Activated CD8-positive, alpha-beta memory T cell treated with anti-CD3 and anti-CD28 coated beads, Interleukin-2, amount 10 ng/mL, durations not matched to agents 7 days and 5 days (primary cell): ENCODE results near the gene DYSF. TPM values are rescaled to one million over a fixed set of nuclear protein-coding genes. Genes with fewer than 3 reads are reported as not detected.
A peak's percentile ranks its signal among the peaks of the same experiment; 100 is the strongest.

Source experiments
- ATAC-seq: fragments of 150-1000 bp; cut with Tn5 transposase; one replicate; pipeline ENCODE4 v1.10.0; 2021; ENCODE audit warnings: moderate library complexity
- CTCF ChIA-PET: fragments of 350-600 bp; sonication (Branson Sonifier 250); formaldehyde crosslinking; loops from one replicate; lab custom pipeline; 2021; ENCODE audit warnings: antibody characterized with exemption; lab: Charles Lee
- DNase-seq: peaks from one replicate; pipeline ENCODE4 v3.0.0-alpha.2; 2020
- H3K27ac Mint-ChIP-seq: one replicate; pipeline ENCODE4 v1.8.0; 2021; ENCODE audit warnings: mild to moderate bottlenecking, mixed read lengths
- H3K27me3 Mint-ChIP-seq: one replicate; pipeline ENCODE4 v1.8.0; 2021; ENCODE audit warnings: mixed read lengths
- H3K36me3 Mint-ChIP-seq: one replicate; pipeline ENCODE4 v1.8.0; 2021; ENCODE audit warnings: mild to moderate bottlenecking, mixed read lengths
- H3K4me1 Mint-ChIP-seq: one replicate; pipeline ENCODE4 v1.8.0; 2021; ENCODE audit warnings: mixed read lengths
- H3K4me3 Mint-ChIP-seq: one replicate; pipeline ENCODE4 v1.8.0; 2021; ENCODE audit warnings: mild to moderate bottlenecking, moderate library complexity, mixed read lengths
- H3K9me3 Mint-ChIP-seq: one replicate; pipeline ENCODE4 v1.8.0; 2022; ENCODE audit warnings: low read depth, mixed read lengths
- total RNA-seq, 2 experiments: library from RNA; stranded (reverse); gene quantifications; one replicate each; pipeline ENCODE4 v1.2.3, GENCODE V29; 2021

The DYSF gene
- total RNA-seq, 2 experiments from 2014 or later: 7.3 to 8.9 TPM

- Mint-ChIP-seq H3K9me3 (no peaks in the 10 kb centered on the region), H3K36me3 (no peaks in the 10 kb centered on the region), H3K27ac (no peak overlapping the region), H3K4me3 (no peak overlapping the region), H3K4me1 (no peaks in the 10 kb centered on the region), H3K27me3 (no peaks in the 10 kb centered on the region)
- CTCF ChIA-PET: interaction anchor here (1.2 kb wide), 1 partner anchor 216 kb away, joined by 4 read pairs; no protein-coding TSS in a partner anchor
- DNase-seq (no peak), ATAC-seq (no peak)
These were observed 63.0 kb downstream of the DYSF start for GRCh38 chr2:71516253-71516888.

GRCh38 chr2:71517851-71518250 is 64.5 kb downstream of the DYSF start:
- H3K9me3 Mint-ChIP-seq: no peaks in the 10 kb centered on the region
- DNase-seq (no peak), ATAC-seq (no peak)
- no peaks in the 10 kb centered on the region for H3K36me3 Mint-ChIP-seq
- CTCF ChIA-PET: interaction anchor here (1.0 kb wide), 1 partner anchor 218 kb away, joined by 3 read pairs; no protein-coding TSS in a partner anchor
- H3K4me1 Mint-ChIP-seq: no peaks in the 10 kb centered on the region
- H3K4me3 Mint-ChIP-seq: no peak overlapping the region
- H3K27ac Mint-ChIP-seq: no peak overlapping the region
- no peaks in the 10 kb centered on the region for H3K27me3 Mint-ChIP-seq

- Mint-ChIP-seq H3K9me3 (no peaks in the 10 kb centered on the region), H3K4me3 (no peak overlapping the region), H3K36me3 (no peaks in the 10 kb centered on the region), H3K27ac (no peak overlapping the region), H3K4me1 (no peaks in the 10 kb centered on the region), H3K27me3 (no peaks in the 10 kb centered on the region)
- ATAC-seq (no peak), DNase-seq (no peak)
- CTCF ChIA-PET: interaction anchor here (1.5 kb wide), 1 partner anchor 9 kb away, joined by 3 read pairs; no protein-coding TSS in a partner anchor
These were observed 68.1 kb downstream of the DYSF start for GRCh38 chr2:71521436-71521950.

GRCh38 chr2:71524476-71524875 is 71.1 kb downstream of the DYSF start:
- DNase-seq: no peak
- Mint-ChIP-seq H3K36me3 (no peaks in the 10 kb centered on the region), H3K27me3 (peaks cover 4% of the 10 kb centered on the region), H3K9me3 (no peaks in the 10 kb centered on the region), H3K27ac (no peak overlapping the region), H3K4me3 (no peak overlapping the region), H3K4me1 (no peaks in the 10 kb centered on the region)
- ATAC-seq: no peak
- CTCF ChIA-PET: no interaction called here

GRCh38 chr2:71526141-71526540 is 72.8 kb downstream of the DYSF start:
- ATAC-seq: no peak
- Mint-ChIP-seq H3K4me1 (peaks cover 4% of the 10 kb centered on the region), H3K27me3 (peaks cover 4% of the 10 kb centered on the region), H3K4me3 (no peak overlapping the region), H3K27ac (no peak overlapping the region), H3K9me3 (no peaks in the 10 kb centered on the region), H3K36me3 (no peaks in the 10 kb centered on the region)
- no peak for DNase-seq
- CTCF ChIA-PET: interaction anchor here (0.6 to 1.2 kb wide), 2 partner anchors 18 to 238 kb away, joined by 3 read pairs; no protein-coding TSS in a partner anchor

GRCh38 chr2:71526975-71527374 is 73.6 kb downstream of the DYSF start:
- DNase-seq (no peak), ATAC-seq (no peak)
- Mint-ChIP-seq H3K4me1 (peaks cover 7% of the 10 kb centered on the region), H3K9me3 (no peaks in the 10 kb centered on the region), H3K36me3 (no peaks in the 10 kb centered on the region), H3K27me3 (peaks cover 4% of the 10 kb centered on the region), H3K27ac (no peak overlapping the region), H3K4me3 (no peak overlapping the region)
- CTCF ChIA-PET: interaction anchor here (1.3 kb wide), 1 partner anchor 16 kb away, joined by 4 read pairs; no protein-coding TSS in a partner anchor

- Mint-ChIP-seq H3K27ac (no peak overlapping the region), H3K27me3 (peaks cover 8% of the 10 kb centered on the region), H3K4me1 (peaks cover 9% of the 10 kb centered on the region), H3K4me3 (no peak overlapping the region), H3K36me3 (no peaks in the 10 kb centered on the region), H3K9me3 (no peaks in the 10 kb centered on the region)
- CTCF ChIA-PET: interaction anchor here (1.3 kb wide), 1 partner anchor 17 kb away, joined by 4 read pairs; no protein-coding TSS in a partner anchor
- ATAC-seq (no peak), DNase-seq (no peak)
These were observed 74.8 kb downstream of the DYSF start for GRCh38 chr2:71528131-71528591.

- H3K4me1 Mint-ChIP-seq: peaks cover 9% of the 10 kb centered on the region
- CTCF ChIA-PET: interaction anchor here (2.0 kb wide), 1 partner anchor 621 kb away, joined by 9 read pairs; no protein-coding TSS in a partner anchor
- no peak overlapping the region for H3K4me3 Mint-ChIP-seq
- peaks cover 8% of the 10 kb centered on the region for H3K27me3 Mint-ChIP-seq
- ATAC-seq: no peak
- no peak overlapping the region for H3K27ac Mint-ChIP-seq
- no peak for DNase-seq
- H3K36me3 Mint-ChIP-seq: no peaks in the 10 kb centered on the region
- H3K9me3 Mint-ChIP-seq: no peaks in the 10 kb centered on the region
These were observed 75.4 kb downstream of the DYSF start for GRCh38 chr2:71528749-71529148.

GRCh38 chr2:71530211-71530610 is 76.8 kb downstream of the DYSF start:
- H3K9me3 Mint-ChIP-seq: no peaks in the 10 kb centered on the region
- DNase-seq: no peak
- H3K36me3 Mint-ChIP-seq: no peaks in the 10 kb centered on the region
- ATAC-seq: no peak
- no peak overlapping the region for H3K4me3 Mint-ChIP-seq
- no peak overlapping the region for H3K27ac Mint-ChIP-seq
- H3K4me1 Mint-ChIP-seq: peaks cover 9% of the 10 kb centered on the region
- H3K27me3 Mint-ChIP-seq: peaks cover 8% of the 10 kb centered on the region
- CTCF ChIA-PET: interaction anchor here (0.6 to 2.2 kb wide), 12 partner anchors 8 to 1050 kb away, joined by 3 to 9 read pairs (median 4); no protein-coding TSS in a partner anchor

GRCh38 chr2:71530641-71531332 is 77.4 kb downstream of the DYSF start:
- Mint-ChIP-seq H3K27ac (no peak overlapping the region), H3K36me3 (no peaks in the 10 kb centered on the region), H3K27me3 (peaks cover 8% of the 10 kb centered on the region), H3K9me3 (no peaks in the 10 kb centered on the region), H3K4me1 (peaks cover 9% of the 10 kb centered on the region), H3K4me3 (no peak overlapping the region)
- CTCF ChIA-PET: interaction anchor here (0.6 to 2.2 kb wide), 12 partner anchors 9 to 1049 kb away, joined by 3 to 9 read pairs (median 4); no protein-coding TSS in a partner anchor
- DNase-seq (no peak), ATAC-seq (peak; percentile 57)

- DNase-seq (no peak), ATAC-seq (peak; percentile 33)
- H3K27ac Mint-ChIP-seq: no peak overlapping the region
- H3K4me1 Mint-ChIP-seq: peaks cover 9% of the 10 kb centered on the region
- H3K27me3 Mint-ChIP-seq: peaks cover 8% of the 10 kb centered on the region
- H3K9me3 Mint-ChIP-seq: no peaks in the 10 kb centered on the region
- no peak overlapping the region for H3K4me3 Mint-ChIP-seq
- H3K36me3 Mint-ChIP-seq: no peaks in the 10 kb centered on the region
- CTCF ChIA-PET: interaction anchor here (2.2 kb wide), 1 partner anchor 267 kb away, joined by 6 read pairs; no protein-coding TSS in a partner anchor
These were observed 78.2 kb downstream of the DYSF start for GRCh38 chr2:71531522-71532047.

GRCh38 chr2:71532327-71532726 is 79.0 kb downstream of the DYSF start:
- Mint-ChIP-seq H3K27me3 (peaks cover 8% of the 10 kb centered on the region), H3K27ac (no peak overlapping the region), H3K4me3 (no peak overlapping the region), H3K9me3 (no peaks in the 10 kb centered on the region), H3K4me1 (peaks cover 9% of the 10 kb centered on the region), H3K36me3 (no peaks in the 10 kb centered on the region)
- DNase-seq: no peak
- CTCF ChIA-PET: interaction anchor here (0.9 kb wide), 1 partner anchor 618 kb away, joined by 3 read pairs; no protein-coding TSS in a partner anchor
- no peak for ATAC-seq

GRCh38 chr2:71534201-71534600 is 80.8 kb downstream of the DYSF start:
- no peaks in the 10 kb centered on the region for H3K36me3 Mint-ChIP-seq
- peaks cover 19% of the 10 kb centered on the region for H3K4me1 Mint-ChIP-seq
- DNase-seq: no peak
- no peaks in the 10 kb centered on the region for H3K9me3 Mint-ChIP-seq
- no peak overlapping the region for H3K27ac Mint-ChIP-seq
- CTCF ChIA-PET: no interaction called here
- no peak overlapping the region for H3K4me3 Mint-ChIP-seq
- no peak for ATAC-seq
- H3K27me3 Mint-ChIP-seq: peaks cover 4% of the 10 kb centered on the region
